Bronchial epithelial cell (primary cell): Measurements from ENCODE around the gene TNFAIP8L3. TPM values are rescaled to one million over a fixed set of nuclear protein-coding genes. Genes with fewer than 3 reads are reported as not detected.
A peak's percentile ranks its signal among the peaks of the same experiment; 100 is the strongest.

Experiments used
- DNase-seq: peaks from one replicate; pipeline ENCODE4 v3.0.0-alpha.2; 2010; ENCODE audit warnings: low read depth
- FAIRE-seq: peaks from 2 replicates; lab custom pipeline; 2011; peaks lifted over from hg19 to GRCh38; lab: Jason Lieb, UNC
- H3K27me3 ChIP-seq: 2 replicates; pipeline ENCODE4 v1.5.1; 2011; ENCODE audit warnings: low read length; ENCODE audit not compliant: control insufficient read depth, insufficient read depth
- H3K36me3 ChIP-seq: 2 replicates; pipeline ENCODE4 v1.5.1; 2011; ENCODE audit warnings: low read length; ENCODE audit not compliant: control insufficient read depth, insufficient read depth
- H3K4me3 ChIP-seq: 2 replicates; pipeline ENCODE4 v1.5.1; 2011; ENCODE audit warnings: mild to moderate bottlenecking, low read depth, low read length, control low read depth
- CTCF ChIP-seq: IDR thresholded peaks from 2 replicates; pipeline ENCODE4 v1.5.1; 2011; ENCODE audit warnings: mild to moderate bottlenecking, moderate library complexity, low read length, control low read depth, inconsistent platforms; ENCODE audit not compliant: insufficient read depth, severe bottlenecking
- total RNA-seq: library from RNA; depleted of rRNA; stranded (reverse); fragments of >200 nt; gene quantifications from 2 replicates; pipeline ENCODE4 v1.2.1, GENCODE V29; 2014

Gene TNFAIP8L3
- total RNA-seq, 1 donor from 2014 or later, result 5.0 TPM

GRCh38 chr15:51087513-51087912 lies 7.2 kb downstream of the TNFAIP8L3 start:
- Histone ChIP-seq H3K27me3 (peaks cover 9% of the 10 kb centered on the region), H3K4me3 (no peak overlapping the region), H3K36me3 (no peaks in the 10 kb centered on the region)
- no peak for TF ChIP-seq CTCF
- DNase-seq, result no peak
- no peak for FAIRE-seq

GRCh38 chr15:51086409-51086808 lies 8.3 kb downstream of the TNFAIP8L3 start:
- DNase-seq (no peak), FAIRE-seq (no peak)
- no peak for TF ChIP-seq CTCF
- peaks cover 6% of the 10 kb centered on the region for H3K27me3 ChIP-seq
- no peaks in the 10 kb centered on the region for H3K36me3 ChIP-seq
- no peak overlapping the region for H3K4me3 ChIP-seq

- no peak overlapping the region for H3K4me3 ChIP-seq
- H3K27me3 ChIP-seq, result peaks cover 6% of the 10 kb centered on the region
- no peaks in the 10 kb centered on the region for H3K36me3 ChIP-seq
- TF ChIP-seq CTCF, result no peak
- DNase-seq (no peak), FAIRE-seq (no peak)
Observed at GRCh38 chr15:51085764-51086163, 8.9 kb downstream of the TNFAIP8L3 start.

GRCh38 chr15:51083641-51084166 lies 11.0 kb downstream of the TNFAIP8L3 start:
- no peak for TF ChIP-seq CTCF
- FAIRE-seq (no peak), DNase-seq (no peak)
- Histone ChIP-seq H3K36me3 (no peaks in the 10 kb centered on the region), H3K4me3 (no peak overlapping the region), H3K27me3 (peaks cover 2% of the 10 kb centered on the region)

GRCh38 chr15:51082246-51082645 lies 12.5 kb downstream of the TNFAIP8L3 start:
- DNase-seq (peak; percentile 55), FAIRE-seq (no peak)
- Histone ChIP-seq H3K36me3 (no peaks in the 10 kb centered on the region), H3K4me3 (no peak overlapping the region), H3K27me3 (no peaks in the 10 kb centered on the region)
- no peak for TF ChIP-seq CTCF

GRCh38 chr15:51080286-51080685 lies 14.4 kb downstream of the TNFAIP8L3 start:
- DNase-seq, result peak; percentile 81
- no peaks in the 10 kb centered on the region for H3K27me3 ChIP-seq
- H3K36me3 ChIP-seq, result no peaks in the 10 kb centered on the region
- no peak for TF ChIP-seq CTCF
- no peak for FAIRE-seq
- H3K4me3 ChIP-seq, result no peak overlapping the region
